NCI-H2107 (cell line): ENCODE measurements around the gene MARCO.
"Not testable (repeated sequence)": the region's sequence is repeated elsewhere in the genome, so short reads cannot be mapped to it uniquely, and the experiment has no call there.

ENCODE experiments used
- DNase-seq: peaks from one replicate; lab custom pipeline; 2025; lab: John Stamatoyannopoulos, UW

The MARCO gene

GRCh38 chr2:119005051-119005450 is 63.1 kb downstream of the MARCO start:
- no peak for DNase-seq

DNA sequence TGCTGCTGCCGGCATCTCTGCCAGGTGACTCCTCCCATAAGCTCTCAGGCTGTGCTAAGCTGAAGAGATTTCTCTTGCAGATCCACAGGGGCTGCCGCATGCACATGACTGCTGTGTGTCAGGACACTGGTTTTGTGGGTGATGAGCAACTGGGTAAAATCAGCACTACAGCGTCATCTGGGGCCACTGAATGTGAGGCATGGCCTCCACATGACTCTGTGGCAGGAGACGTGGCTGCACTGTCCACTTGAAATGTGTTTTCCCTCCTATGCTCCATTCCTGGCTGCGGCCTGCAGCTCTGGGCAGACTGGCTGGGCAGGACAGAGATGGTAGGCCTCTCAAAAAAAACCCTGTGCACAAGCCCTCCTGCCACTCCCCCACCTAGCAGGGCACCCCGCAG is 63.6 kb downstream of the MARCO start:
- DNase-seq = no peak

DNA sequence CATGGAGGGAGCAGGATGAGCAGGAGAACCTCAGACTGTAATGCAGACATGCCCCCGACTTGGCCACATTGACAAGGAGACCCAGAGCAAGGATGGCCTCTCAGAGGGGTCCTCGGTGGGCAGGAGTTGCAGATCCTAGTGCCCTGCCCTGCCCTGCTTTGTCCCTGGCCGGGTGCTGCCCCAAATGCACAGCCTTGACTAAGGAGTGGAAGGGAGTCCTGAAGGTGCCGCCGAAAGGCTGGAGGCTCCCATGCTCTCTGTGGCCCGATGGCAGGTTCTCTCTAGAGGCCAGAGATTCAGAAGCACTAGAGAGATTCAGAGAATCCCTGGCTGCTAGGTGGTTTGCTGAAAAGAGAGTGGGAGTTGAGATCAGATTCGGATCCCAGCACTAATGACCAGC is 64.4 kb downstream of the MARCO start:
- no peak for DNase-seq

- no peak for DNase-seq
Measured at GRCh38 chr2:119008108-119008507, 66.1 kb downstream of the MARCO start.

- no peak for DNase-seq
Measured at GRCh38 chr2:119009110-119009509, 67.1 kb downstream of the MARCO start.

GRCh38 chr2:119010336-119010735 is 68.3 kb downstream of the MARCO start:
- no peak for DNase-seq

- DNase-seq = peak; percentile 37
Measured at GRCh38 chr2:119011162-119011909, 69.3 kb downstream of the MARCO start.

DNA sequence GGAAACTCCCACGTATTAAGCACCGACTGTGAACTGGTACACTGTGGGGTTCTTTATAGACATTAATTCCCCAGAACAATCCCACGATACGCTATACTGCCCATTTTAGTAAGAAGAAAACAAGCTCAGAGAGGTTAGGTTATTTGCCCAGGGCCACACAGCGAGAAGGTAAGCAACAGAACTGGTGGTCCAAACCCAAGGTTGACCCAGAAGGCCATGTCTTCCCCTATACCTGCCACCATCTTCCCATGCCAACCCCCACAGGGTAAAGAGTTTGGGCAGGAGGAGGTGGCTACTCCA is 69.9 kb downstream of the MARCO start:
- no peak for DNase-seq

DNA sequence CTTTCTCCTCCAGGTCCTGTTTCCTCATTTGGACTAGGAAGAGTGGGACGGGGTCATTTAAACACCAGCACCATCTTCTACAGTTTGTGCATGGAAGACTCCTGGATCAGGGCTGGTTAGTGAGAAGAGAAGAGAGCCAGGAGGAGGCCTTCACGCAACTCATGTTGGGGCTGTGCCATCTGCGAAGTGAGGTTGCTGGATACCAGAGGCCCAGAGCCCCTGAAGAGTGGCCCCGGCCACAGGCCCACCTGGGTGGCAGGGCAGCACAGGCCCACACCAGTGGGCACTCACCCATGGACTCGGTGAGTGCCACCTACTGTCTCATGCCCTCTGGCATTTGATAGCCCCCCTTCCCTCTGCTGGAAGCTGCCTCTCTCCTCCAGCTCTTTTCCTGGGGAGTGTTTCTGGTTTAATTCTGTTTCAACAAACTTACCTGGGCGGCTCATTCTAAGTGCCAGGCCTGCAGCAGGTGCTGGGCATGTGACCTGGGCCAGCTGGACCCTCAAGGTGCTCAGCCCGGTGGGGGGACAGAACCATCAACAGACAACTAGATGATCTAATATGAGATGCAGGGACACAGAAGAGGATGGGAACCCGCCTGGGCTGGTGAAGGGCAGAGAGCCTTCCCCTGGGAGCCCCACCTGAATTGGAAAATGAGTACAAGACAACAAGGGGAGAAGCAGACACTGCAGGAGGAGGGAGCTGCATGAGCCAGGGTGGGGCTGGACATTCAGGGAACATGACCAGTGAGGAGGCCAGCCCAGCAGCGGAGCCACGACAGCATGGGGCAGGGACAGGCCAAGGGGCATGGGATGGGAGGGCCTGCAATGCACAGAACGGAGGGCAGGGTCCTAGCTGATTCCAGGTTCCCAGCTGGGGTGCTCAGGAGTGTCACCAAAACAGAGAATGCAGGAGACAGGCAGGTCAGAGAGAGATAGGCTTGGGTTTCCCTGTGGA is 70.6 kb downstream of the MARCO start:
- no peak for DNase-seq

GRCh38 chr2:119013671-119014070 is 71.7 kb downstream of the MARCO start:
- DNase-seq = no peak

- no peak for DNase-seq
Measured at GRCh38 chr2:119015845-119016244, 73.9 kb downstream of the MARCO start.

GRCh38 chr2:119019521-119019920 is 77.5 kb downstream of the MARCO start:
- DNase-seq = no peak

- no peak for DNase-seq
Measured at GRCh38 chr2:119022678-119023077, 80.7 kb downstream of the MARCO start.

- DNase-seq = no peak
Measured at GRCh38 chr2:119023534-119023933, 81.5 kb downstream of the MARCO start.

GRCh38 chr2:119024152-119024551 is 82.2 kb downstream of the MARCO start:
- no peak for DNase-seq

- DNase-seq = no peak
Measured at GRCh38 chr2:119024568-119024967, 82.6 kb downstream of the MARCO start.

- DNase-seq = no peak
Measured at GRCh38 chr2:119025013-119025412, 83.0 kb downstream of the MARCO start.

- no peak for DNase-seq
Measured at GRCh38 chr2:119025762-119026351, 83.9 kb downstream of the MARCO start.

DNA sequence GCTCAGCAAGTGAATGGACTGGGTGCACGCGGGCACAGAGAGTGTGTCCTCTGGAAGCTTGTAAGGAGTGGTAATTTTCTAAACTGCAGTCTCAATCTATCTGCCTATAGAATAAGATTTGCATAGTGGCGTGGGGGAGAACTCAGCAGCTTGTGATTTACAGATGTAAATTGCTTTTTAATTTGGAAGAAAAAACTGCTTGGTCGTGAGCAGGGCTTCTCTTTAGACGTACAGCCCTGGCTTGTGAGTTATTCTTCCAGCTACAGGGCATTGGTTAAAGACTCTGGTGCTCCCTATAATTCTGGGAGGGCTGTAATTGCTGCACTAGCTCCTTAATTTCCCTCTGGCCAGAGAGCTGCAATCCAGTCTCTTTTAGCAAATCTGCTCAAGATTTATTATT is 84.9 kb downstream of the MARCO start:
- DNase-seq = no peak

DNA sequence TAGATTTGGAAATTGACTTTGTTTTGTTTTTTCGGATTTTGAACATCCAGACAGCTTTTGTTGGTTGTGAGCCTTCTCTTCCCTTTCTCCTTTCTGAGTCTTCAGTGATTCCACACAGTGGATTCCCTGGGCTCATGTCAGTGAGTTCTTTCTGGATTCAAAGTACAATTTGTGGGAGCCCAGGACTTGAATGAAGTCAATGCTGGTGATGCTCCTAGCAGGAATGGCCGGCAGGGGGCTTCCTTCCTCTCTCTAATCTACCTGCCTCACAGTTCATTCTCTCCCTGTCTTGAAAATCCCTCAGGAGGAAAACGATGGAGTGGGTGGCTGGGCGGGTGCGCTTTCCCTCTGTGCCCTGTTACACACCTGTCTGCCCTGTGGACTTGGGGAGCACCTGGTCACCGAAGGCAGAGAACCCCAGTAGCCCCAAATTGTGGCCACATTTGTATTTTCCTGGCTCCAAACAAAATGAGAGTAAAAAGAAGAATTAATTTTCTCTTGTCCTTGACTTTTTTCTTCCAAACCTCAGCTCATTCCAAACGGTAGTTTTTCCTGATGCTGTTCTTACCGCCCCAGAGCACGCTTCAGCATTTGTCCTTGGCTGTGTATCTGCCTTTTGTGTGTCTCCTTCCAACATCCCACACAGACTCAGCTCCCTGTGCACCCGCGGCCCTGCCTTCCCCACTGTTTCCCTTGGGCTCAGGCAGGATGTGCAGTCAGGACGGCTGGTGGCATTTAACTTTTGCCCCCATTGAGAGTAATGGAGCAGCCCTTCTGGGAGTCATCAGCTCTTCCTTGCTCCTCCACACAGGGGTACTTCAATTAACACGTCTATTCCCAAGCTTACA is 86.6 kb downstream of the MARCO start:
- DNase-seq = no peak

DNA sequence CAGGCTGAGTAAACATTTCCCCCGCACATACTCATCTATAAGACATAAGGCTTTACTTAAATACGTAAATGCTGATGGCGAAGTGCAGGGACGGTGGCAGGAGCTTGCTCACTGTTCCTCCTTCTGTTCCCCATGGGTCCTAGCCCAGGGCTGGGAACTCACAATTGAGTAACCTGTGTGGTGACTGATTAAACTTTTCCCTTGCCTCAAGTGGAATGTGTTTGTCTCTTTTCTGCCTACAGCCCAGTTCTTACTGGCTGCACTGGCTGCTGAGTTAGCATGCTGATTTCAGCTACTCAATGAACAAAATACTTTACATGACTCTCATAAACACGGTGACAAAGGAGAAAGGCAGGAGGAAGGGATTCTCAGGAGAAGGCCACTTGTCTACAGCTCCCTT is 87.3 kb downstream of the MARCO start:
- no peak for DNase-seq

DNA sequence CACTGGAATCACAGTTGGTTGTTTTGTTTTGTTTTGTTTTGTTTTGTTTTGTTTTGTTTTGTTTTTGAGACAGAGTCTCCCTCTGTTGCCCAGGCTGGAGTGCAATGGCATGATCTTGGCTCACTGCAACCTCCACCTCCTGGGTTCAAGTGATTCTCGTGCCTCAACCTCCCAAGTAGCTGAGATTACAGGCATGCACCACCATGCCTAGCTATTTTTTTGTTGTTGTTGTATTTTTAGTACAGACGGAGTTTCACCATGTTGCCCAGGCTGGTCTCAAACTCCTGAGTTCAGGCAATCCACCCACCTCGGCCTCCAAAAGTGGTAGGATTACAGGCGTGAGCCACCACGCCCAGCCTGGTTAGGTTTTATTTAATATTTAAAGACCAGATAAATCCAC is 95.9 kb downstream of the MARCO start:
- DNase-seq = not testable (repeated sequence)
